Natural killer cell (primary cell): ENCODE measurements around the gene TBC1D2B. TPM values are rescaled to one million over a fixed set of nuclear protein-coding genes. Genes with fewer than 3 reads are reported as not detected.

Source experiments
- ATAC-seq, 3 donors: fragments of 150-1000 bp in 2 of 3; fragments of 200-7000 bp in 1 of 3; cut with Tn5 transposase; 1 replicate in 1 of 3; 2 replicates in 2 of 3; pipeline ENCODE4 v1.10.0; 2021; ENCODE audit warnings: mild to moderate bottlenecking in 2 of 3, moderate library complexity in 2 of 3
- DNase-seq, 2 donors: peaks; one replicate each; pipeline versions ENCODE4 v3.0.0 to v3.0.0-alpha.2; 2013 to 2021; ENCODE audit warnings: mixed read lengths in 1 of 2
- H3K27ac ChIP-seq: one replicate; pipeline ENCODE4 v1.5.1; 2013; ENCODE audit warnings: mild to moderate bottlenecking, low read length
- H3K27me3 ChIP-seq: one replicate; pipeline ENCODE4 v1.6.1; 2013; ENCODE audit warnings: low read length; ENCODE audit not compliant: control insufficient read depth, insufficient read depth
- H3K36me3 ChIP-seq: one replicate; pipeline ENCODE4 v1.6.1; 2013; ENCODE audit warnings: low read length; ENCODE audit not compliant: control insufficient read depth, insufficient read depth
- H3K4me1 ChIP-seq: one replicate; pipeline ENCODE4 v1.6.1; 2013; ENCODE audit warnings: low read length; ENCODE audit not compliant: control insufficient read depth, insufficient read depth
- H3K4me3 ChIP-seq: one replicate; pipeline ENCODE4 v1.5.1; 2013; ENCODE audit warnings: low read length
- H3K9me3 ChIP-seq: one replicate; pipeline ENCODE4 v1.6.1; 2013; ENCODE audit warnings: low read length; ENCODE audit not compliant: control insufficient read depth, insufficient read depth
- H3K27ac Mint-ChIP-seq, 2 donors: one replicate each; pipeline ENCODE4 v1.8.0; 2022; ENCODE audit warnings: mild to moderate bottlenecking in 2 of 2, mixed read lengths in 2 of 2, moderate library complexity in 1 of 2
- H3K27me3 Mint-ChIP-seq, 2 donors: one replicate each; pipeline ENCODE4 v1.8.0; 2022; ENCODE audit warnings: low read depth in 2 of 2, mixed read lengths in 2 of 2
- H3K36me3 Mint-ChIP-seq: one replicate; pipeline ENCODE4 v1.8.0; 2022; ENCODE audit warnings: mixed read lengths
- H3K4me1 Mint-ChIP-seq, 2 donors: one replicate each; pipeline ENCODE4 v1.8.0; 2022; ENCODE audit warnings: mixed read lengths in 2 of 2
- H3K4me3 Mint-ChIP-seq: one replicate; pipeline ENCODE4 v1.8.0; 2022; ENCODE audit warnings: mild to moderate bottlenecking, moderate library complexity, mixed read lengths
- H3K9me3 Mint-ChIP-seq, 2 donors: one replicate each; pipeline ENCODE4 v1.8.0; 2022; ENCODE audit warnings: mixed read lengths in 2 of 2
- CTCF ChIP-seq: fragments of 200-600 bp; IDR thresholded peaks from one replicate; pipeline ENCODE4 v1.8.0; 2022; ENCODE audit warnings: antibody characterized with exemption
- WGBS: methylation state at CpG from one replicate; pipeline ENCODE4 v1.1.7; 2013; ENCODE audit warnings: missing lambda C conversion rate; ENCODE audit not compliant: insufficient coverage; 5-methylcytosine and 5-hydroxymethylcytosine counted together
- intact Hi-C: fragments of 100-400 bp; cut with micrococcal nuclease; formaldehyde crosslinking; loops from one replicate; pipeline ENCODE4 v1.14.2; 2022
- total RNA-seq, 4 donors: library from RNA; stranded (reverse); fragments of 120-200 nt in 1 of 4; gene quantifications; one replicate each; pipeline versions ENCODE4 v1.2.3 to v1.2.4, GENCODE V29; 2013 to 2022

The TBC1D2B gene
- total RNA-seq, 3 donors from 2014 or later (not counting 1 experiment from before 2014, with no cell fraction given), result 54.0 to 83.5 (median 56.7) TPM

- Histone ChIP-seq H3K4me3 (no peak overlapping the region), H3K36me3 (no peaks in the 10 kb centered on the region), H3K27ac (no peak overlapping the region), H3K9me3 (no peaks in the 10 kb centered on the region), H3K27me3 (no peaks in the 10 kb centered on the region), H3K4me1 (peaks cover 11% of the 10 kb centered on the region)
- ATAC-seq, result no peak
- Mint-ChIP-seq H3K4me3 (no peak overlapping the region), H3K27ac (no peak overlapping the region), H3K4me1 (no peaks in the 10 kb centered on the region), H3K9me3 (no peaks in the 10 kb centered on the region), H3K27me3 (no peaks in the 10 kb centered on the region), H3K36me3 (no peaks in the 10 kb centered on the region)
- TF ChIP-seq CTCF, result no peak
- no peak for DNase-seq
- no CpG with 5 or more reads among the region's 1 CpG for WGBS
- intact Hi-C loops, result no loop called here
Measured at GRCh38 chr15:78085928-78086327, 8.4 kb upstream of the TBC1D2B start.

GRCh38 chr15:78084449-78084750 is 6.9 kb upstream of the TBC1D2B start:
- TF ChIP-seq CTCF, result no peak

GRCh38 chr15:78083687-78084448 is 6.4 kb upstream of the TBC1D2B start:
- no peak overlapping the region for H3K27ac ChIP-seq
- Mint-ChIP-seq H3K4me3 (no peak overlapping the region), H3K27me3 (no peaks in the 10 kb centered on the region), H3K36me3 (no peaks in the 10 kb centered on the region), H3K27ac (no peak overlapping the region), H3K4me1 (no peaks in the 10 kb centered on the region), H3K9me3 (no peaks in the 10 kb centered on the region)
- no peak for ATAC-seq
- no peak overlapping the region for H3K4me3 ChIP-seq
- H3K4me1 ChIP-seq, result peaks cover 11% of the 10 kb centered on the region
- no peak for TF ChIP-seq CTCF
- intact Hi-C loops, result no loop called here
- H3K9me3 ChIP-seq, result no peaks in the 10 kb centered on the region
- no peak for DNase-seq
- no peaks in the 10 kb centered on the region for H3K36me3 ChIP-seq
- no peaks in the 10 kb centered on the region for H3K27me3 ChIP-seq
- 90% methylated on average over 6 of the region's 6 CpGs for WGBS

More at GRCh38 chr15:78084449-78084750, 6.9 kb upstream of the TBC1D2B start:
- no peak overlapping the region for H3K4me3 ChIP-seq
- no peaks in the 10 kb centered on the region for H3K9me3 ChIP-seq
- WGBS, result 85% methylated on average over 5 of the region's 5 CpGs
- DNase-seq (no peak), ATAC-seq (no peak)
- Mint-ChIP-seq H3K4me3 (no peak overlapping the region), H3K9me3 (no peaks in the 10 kb centered on the region), H3K36me3 (no peaks in the 10 kb centered on the region), H3K4me1 (no peaks in the 10 kb centered on the region), H3K27me3 (no peaks in the 10 kb centered on the region), H3K27ac (no peak overlapping the region)
- no peaks in the 10 kb centered on the region for H3K36me3 ChIP-seq
- intact Hi-C loops, result no loop called here
- H3K27ac ChIP-seq, result no peak overlapping the region
- peaks cover 11% of the 10 kb centered on the region for H3K4me1 ChIP-seq
- no peaks in the 10 kb centered on the region for H3K27me3 ChIP-seq

- Histone ChIP-seq H3K4me3 (no peak overlapping the region), H3K27ac (no peak overlapping the region), H3K9me3 (no peaks in the 10 kb centered on the region), H3K27me3 (no peaks in the 10 kb centered on the region), H3K4me1 (peaks cover 11% of the 10 kb centered on the region), H3K36me3 (no peaks in the 10 kb centered on the region)
- no peak for TF ChIP-seq CTCF
- H3K27ac Mint-ChIP-seq, result no peak overlapping the region
- no peaks in the 10 kb centered on the region for H3K36me3 Mint-ChIP-seq
- DNase-seq, result no peak
- H3K27me3 Mint-ChIP-seq, result no peaks in the 10 kb centered on the region
- intact Hi-C loops, result no loop called here
- no peaks in the 10 kb centered on the region for H3K9me3 Mint-ChIP-seq
- H3K4me3 Mint-ChIP-seq, result no peak overlapping the region
- 92% methylated on average over 4 of the region's 4 CpGs for WGBS
- ATAC-seq, result no peak
- peaks cover 1% of the 10 kb centered on the region in 2 donors for H3K4me1 Mint-ChIP-seq
Measured at GRCh38 chr15:78083186-78083585, 5.7 kb upstream of the TBC1D2B start.
